GM11168 (cell line): ENCODE data around the gene ZDHHC3.

Experiments
- in situ Hi-C: fragments of 300-500 bp; cut with MboI; formaldehyde crosslinking; loops from one replicate; pipeline ENCODE4 v1.12.0; 2022; ENCODE audit warnings: low sequenced_read_pairs; ENCODE audit not compliant: unreplicated experiment

The ZDHHC3 gene

DNA sequence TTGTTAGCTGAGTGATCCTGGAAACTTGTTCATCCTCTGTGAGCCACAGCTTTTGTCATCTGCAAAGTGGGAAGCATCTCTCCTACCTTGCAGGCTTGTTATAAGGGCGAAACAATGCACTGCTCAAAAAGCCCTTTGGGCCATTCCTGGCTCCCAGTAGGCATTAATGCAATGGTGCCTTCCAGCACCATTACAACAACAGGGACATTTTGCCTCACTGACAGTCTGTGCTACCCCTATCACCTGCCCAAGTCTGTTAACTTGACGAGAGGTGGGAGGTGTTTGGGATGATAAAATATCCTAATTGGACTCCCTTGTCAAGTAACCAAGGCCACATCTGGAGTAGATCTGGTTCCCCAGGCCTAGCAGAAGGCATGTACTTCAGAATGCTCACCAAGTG, 44.2 kb downstream of the ZDHHC3 start:
- in situ Hi-C loops: no loop called here

DNA sequence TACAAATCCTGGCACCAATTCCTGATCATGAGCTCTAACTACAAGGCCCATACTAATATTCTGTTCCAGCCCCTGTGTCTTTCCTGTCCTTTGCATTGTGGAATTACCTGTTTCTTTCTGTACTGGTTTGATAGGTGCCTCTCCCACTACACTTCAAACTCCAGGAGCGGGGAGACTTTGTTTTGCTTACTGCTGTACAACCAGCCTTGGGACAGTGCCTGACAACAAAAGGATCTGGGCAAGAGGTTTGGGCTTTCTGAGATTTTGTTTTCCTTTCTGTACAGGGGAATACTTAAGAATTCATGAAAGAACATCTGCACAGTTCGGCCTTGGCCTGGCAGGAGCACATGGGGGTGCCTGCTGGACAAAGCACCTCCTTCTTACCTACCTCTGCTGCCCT, 45.1 kb downstream of the ZDHHC3 start:
- in situ Hi-C loops: no loop called here

DNA sequence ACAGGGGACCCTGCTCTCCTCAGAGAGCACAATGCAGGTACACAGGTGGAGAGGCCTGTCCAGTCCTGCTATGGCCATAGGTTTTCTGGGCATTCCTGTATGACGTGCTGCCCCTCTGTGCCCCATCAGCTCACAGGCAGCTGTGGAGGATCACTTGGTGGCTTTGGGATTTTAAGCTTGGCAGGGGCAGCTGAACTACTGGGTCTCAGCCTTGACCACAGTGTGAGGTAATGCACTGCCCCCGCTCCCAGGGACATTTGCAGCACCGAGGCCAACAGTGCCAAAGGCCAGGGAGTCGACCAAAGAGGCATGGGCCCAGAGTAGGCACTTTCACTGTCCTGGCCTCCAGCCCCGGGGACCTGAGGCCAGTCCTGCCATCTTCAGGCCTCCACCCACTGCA, 46.2 kb downstream of the ZDHHC3 start:
- in situ Hi-C loops: no loop called here

DNA sequence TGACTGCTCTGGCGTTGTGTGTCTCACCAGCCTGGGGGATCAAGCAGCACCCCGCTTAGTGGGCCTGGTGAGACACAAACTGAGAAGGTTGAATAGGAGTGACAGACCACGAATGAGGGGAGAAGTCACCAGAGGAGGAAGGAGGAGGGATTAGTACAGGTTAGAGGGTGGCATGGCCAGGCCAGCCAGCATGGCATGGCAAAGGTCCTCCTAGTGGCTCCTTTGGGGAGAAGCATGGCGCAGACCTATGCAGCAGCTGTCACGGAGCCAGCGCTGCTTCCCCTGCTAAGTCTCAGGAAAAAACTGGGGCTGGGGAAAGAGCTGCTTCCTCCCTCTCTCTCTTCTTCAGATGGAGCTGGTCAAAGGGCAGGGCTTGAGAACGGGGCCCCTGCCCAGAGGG, 48.6 kb downstream of the ZDHHC3 start:
- in situ Hi-C loops: no loop called here

DNA sequence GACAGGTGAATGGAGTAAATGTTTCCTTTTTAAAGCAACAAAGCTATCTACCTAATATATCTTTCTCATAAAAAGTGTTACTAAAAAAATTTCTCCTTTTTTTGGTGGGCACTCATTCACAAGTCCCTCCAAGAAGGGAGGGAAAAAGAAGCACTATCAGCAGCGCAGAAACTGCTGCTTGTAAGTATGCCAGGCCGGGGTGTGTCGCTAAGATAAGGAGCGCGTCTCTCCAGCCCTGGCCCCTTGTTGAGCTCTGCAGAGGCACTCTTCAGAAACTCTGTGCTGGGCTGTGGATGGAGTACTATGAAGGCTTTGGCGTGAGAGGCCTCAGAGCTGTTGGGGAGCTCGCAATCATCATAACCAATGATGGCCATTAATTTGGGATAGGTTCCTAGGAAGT, 49.1 kb downstream of the ZDHHC3 start:
- in situ Hi-C loops: no loop called here

DNA sequence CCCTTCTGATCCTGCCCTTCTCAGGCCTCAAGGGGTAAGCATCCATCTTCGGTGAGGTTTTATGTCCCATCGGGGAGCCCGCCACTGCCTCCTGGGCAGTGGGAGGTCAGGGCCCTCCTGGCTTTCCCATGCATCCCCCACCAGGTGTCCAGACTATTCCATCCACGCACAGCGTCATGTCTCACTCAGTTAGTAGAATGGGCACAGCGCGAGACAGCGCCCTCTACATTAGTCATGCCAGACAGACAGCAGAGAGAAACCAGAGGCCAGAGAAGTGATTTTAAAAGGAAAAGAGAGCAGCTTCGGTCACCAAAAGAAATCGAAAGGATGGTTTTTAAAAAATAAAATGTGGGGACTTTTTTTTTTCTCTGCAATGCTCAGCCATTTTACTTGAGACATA, 49.8 kb downstream of the ZDHHC3 start:
- in situ Hi-C loops: no loop called here

DNA sequence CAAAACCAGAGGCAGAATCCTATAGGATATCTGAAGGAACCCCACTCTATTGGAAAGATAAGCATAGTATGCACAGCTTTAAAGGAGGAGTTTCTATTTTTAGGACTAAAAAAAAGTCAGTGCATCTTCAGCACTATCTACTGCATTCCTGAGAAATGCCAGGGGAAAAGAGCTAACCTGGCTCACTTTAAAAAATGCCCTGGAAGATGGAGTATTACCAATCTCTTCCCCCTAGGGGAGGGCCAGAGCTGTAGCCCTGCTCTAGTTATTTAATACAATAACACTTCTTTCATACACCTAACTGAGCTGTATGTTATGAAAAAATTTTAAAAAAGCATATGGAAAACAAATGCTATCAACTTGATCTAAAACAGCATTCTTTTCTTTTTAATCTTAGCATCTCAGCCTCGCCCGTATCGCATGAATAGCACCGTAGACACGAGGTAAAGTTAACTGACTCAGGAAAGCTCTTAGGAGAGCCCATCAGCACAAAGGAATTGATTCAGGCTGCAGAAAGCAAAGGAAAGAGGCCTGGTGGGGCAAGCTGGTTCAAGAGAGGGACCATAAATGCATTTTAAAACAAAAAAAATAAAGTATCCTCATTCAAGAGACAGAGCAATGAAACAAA, 51.4 kb downstream of the ZDHHC3 start:
- in situ Hi-C loops: loop anchor here (25.0 kb wide), 1 partner anchor 387 kb away; no protein-coding TSS in a partner anchor

DNA sequence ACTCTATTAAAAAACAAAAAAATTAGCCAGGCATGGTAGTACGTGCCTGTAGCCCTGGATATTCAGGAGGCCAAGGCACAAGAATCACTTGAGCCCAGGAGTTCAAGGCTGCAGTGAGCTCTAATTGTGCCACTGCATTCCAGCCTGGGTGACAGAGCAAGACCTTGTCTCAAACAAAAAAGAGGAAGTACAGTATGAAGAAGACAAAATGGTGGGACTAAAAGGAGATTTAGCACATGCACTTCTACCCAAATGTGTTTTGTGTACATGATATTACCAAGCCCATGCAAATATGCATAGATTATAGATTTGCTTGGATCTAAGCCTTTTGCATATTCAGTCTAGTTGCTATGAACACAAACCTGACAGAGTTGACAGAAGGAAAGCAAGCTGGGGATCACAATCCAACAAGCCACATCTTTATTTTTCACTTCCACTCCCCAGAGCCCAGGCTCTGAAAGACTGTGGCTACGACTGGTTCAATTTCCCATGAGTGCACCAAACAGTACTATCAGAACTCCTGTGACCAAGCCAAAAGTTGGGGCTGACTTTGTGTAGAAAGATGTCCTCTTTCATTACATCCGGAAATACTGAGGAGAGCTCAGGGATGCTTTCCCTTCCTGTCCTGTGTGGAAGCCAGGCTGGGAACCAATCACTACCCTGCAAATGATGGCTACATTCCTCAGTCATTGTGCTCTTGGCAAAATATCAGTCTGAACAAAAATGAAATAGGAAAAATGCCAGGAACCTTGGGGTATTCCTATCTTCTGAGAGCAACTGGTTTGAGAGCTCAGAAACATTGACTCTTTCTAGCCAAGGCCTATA, 52.1 kb downstream of the ZDHHC3 start:
- in situ Hi-C loops: loop anchor here (25.0 kb wide), 1 partner anchor 387 kb away; no protein-coding TSS in a partner anchor

DNA sequence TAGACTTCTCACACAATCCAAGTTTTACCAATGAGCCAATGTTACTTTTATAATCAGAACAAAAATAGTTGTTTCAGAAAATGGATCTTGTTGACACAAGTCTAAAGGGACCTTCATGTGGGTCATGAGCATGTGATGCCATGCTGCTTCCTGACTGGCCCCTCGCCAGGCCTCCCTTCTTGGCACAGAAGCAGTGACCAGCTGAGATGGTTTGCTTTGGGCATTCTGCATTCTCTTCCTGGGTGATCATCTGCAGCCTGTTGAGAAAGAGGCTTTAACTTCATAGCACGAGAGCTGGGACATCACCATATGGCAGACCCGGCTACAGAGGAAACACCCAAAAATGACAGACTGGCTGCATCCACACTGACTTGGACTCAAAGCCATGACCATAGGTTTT, 55.9 kb downstream of the ZDHHC3 start:
- in situ Hi-C loops: loop anchor here (25.0 kb wide), 1 partner anchor 383 kb away; no protein-coding TSS in a partner anchor

DNA sequence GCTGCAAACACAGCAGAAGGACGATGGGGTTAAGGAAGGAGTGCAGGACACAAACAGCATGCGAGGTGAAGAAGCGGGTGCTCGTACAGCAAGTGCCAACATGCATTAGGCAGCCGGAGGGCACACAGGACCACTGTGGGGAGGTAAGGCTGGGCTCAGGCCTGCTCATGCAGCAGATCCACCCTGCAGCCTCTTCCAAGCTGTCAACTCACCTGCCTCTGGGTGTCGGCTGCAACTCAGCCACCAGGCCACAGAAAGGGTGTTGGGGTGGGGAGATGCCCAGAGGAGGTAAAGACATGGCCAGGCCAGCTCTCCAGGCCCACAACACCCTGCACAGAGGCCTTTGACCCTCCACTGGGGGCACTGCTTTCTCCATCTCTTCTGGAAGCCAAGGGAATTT, 57.4 kb downstream of the ZDHHC3 start:
- in situ Hi-C loops: loop anchor here (25.0 kb wide), 1 partner anchor 381 kb away; no protein-coding TSS in a partner anchor

DNA sequence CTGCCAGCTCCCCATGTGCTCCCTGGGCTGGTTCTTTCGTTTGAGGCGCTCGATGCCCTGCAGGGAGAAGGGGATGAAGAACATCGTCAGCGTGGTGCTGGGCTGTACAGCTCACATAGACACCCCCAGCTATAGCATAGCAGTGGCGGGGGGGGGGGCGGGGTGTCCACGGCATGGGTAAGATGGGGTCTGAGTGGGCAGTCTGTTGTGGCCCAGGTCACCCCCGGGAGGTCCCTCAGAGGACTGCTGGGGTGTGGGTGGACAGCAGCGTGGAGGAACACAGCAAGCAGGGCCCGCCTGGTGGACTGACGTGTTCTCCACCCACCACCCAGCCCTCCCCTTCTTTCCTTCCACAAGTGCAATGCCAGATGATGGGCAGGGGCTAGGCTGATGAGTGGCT, 57.9 kb downstream of the ZDHHC3 start:
- in situ Hi-C loops: loop anchor here (25.0 kb wide), 1 partner anchor 381 kb away; no protein-coding TSS in a partner anchor

DNA sequence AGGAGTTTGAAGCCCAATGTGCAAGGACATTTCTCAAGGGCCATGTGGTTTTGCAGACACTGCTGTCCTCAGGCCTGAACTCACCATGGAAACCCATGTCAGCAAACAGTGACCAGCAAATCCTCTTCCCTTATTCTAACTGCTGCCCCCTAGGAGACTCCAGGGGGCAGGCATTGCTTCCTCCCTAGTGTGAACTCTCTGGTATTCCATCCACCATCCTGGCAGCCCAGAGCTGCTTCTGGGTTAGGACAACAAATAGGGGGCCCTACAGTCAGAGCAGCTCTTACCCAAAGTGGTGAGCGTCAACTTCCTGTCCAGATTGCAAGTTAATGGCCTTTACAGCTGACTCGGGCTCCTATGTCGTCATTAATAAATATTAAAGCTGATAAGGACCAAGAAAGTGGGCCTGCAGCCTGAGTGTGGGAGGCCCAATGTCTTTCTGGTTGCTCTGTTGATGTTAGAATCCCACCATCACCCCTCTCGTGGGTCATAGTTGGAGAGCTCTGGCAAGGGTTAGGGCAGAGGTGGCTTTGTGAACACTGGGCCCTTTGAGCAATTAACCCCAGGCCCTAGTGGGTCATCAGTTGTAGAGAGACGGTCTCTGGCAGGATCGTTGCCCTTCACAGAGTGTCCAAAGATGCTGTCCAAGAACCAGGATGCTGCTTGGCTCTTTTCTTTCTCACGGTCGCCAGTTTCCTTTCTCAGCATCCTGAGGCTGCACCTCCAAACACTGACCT, 60.1 kb downstream of the ZDHHC3 start:
- in situ Hi-C loops: loop anchor here (25.0 kb wide), 1 partner anchor 379 kb away; no protein-coding TSS in a partner anchor

DNA sequence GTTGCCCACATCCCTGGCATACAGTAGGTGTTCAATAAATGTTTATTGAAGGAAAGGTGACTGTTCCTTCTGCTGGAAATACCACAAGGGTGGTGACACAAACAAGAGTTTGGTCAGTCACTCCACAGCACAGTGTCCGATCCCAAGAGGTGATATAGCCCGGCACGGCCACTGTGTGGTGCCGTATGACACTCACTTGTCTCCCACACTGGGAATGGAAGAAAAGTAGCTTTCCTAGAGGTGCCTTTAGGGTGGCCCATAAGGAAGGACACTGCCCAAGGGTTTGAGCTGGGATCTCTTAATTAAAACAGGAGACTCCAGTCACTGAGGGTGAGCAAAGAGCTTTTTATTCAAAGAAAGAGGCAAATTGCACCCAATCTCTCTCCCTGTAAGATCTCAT, 61.0 kb downstream of the ZDHHC3 start:
- in situ Hi-C loops: loop anchor here (25.0 kb wide), 1 partner anchor 378 kb away; no protein-coding TSS in a partner anchor

DNA sequence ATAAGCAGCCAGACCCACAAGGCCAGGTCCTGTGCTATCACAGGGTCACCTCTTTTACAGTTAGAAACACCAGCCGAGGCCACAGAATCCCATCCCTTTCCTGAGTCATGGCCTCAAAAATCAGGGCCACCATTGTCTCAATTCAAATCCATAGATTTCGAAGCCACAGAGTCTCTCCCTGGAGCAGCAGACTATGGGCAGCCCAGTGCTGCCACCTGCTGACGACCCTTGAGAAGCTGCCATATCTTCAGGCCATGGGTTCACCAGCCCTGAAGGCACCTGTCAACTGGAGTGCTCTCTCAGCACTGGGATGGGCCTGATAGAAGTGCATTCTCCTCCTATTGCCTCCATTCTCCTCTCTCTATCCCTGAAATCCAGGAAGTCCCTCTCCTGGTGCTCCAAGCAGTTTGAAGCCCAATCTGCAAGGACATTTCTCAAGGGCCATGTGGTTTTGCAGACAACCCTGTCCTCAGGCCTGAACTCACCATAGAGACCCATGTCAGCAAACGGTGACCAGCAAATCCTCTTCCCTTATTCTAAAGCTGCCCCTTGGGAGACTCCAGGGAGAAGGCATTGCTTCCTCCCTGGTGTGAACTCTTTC, 62.0 kb downstream of the ZDHHC3 start:
- in situ Hi-C loops: loop anchor here (25.0 kb wide), 1 partner anchor 377 kb away; no protein-coding TSS in a partner anchor

DNA sequence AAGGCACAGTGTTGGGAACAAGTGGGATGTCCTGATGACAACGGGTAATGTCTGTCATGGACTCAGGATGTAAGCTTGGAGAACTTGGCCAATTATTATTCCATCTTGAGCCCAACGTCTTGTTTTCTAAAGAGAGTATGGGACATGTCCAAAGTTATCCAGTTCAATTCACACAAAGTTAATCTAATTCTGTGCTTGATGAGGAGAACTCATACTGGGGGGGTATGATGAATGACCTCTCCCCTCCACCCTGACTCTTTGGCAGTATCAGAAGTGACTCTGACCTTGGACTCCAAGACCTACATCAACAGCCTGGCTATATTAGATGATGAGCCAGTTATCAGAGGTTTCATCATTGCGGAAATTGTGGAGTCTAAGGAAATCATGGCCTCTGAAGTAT, 65.3 kb downstream of the ZDHHC3 start:
- in situ Hi-C loops: loop anchor here (25.0 kb wide), 1 partner anchor 373 kb away; no protein-coding TSS in a partner anchor

DNA sequence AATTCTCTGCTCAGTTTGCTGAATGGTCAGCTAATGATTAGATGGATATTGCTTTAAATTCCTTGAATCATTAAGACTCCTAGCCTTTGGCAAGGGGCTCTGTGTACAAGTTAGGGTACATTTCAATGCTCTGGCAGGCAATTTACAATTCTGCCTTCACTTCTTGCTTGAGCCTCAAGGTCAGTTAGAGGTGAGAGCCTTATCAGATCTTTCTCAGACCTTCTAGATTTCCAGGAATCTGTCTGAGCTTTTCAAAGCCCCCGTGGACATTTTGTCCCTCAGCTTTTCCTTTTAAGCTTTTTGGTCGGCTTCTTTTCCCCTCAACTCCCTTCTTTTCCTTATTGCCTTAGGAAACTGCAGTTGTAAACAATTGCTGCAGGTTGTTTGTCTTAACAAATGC, 66.9 kb downstream of the ZDHHC3 start:
- in situ Hi-C loops: loop anchor here (25.0 kb wide), 1 partner anchor 372 kb away; no protein-coding TSS in a partner anchor

DNA sequence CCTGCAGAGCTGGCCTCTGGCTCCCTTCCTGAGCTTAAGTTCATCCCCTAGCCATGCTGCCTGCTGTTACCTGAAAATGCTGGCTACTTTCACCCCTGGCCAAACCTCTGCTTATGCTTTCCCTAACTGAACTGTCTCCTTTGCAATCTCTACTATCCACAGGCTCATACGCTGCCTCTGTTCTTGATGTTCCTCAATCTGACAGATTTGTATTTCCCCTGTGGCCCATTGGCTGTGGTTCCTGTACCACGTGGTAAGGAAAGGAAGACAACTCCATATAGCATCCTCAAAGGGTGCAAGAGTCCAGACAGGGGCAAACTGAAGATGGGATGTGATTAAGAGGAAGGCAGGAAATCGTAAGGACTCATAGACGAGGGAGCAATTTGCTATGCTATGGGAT, 68.4 kb downstream of the ZDHHC3 start:
- in situ Hi-C loops: loop anchor here (25.0 kb wide), 1 partner anchor 370 kb away; no protein-coding TSS in a partner anchor

DNA sequence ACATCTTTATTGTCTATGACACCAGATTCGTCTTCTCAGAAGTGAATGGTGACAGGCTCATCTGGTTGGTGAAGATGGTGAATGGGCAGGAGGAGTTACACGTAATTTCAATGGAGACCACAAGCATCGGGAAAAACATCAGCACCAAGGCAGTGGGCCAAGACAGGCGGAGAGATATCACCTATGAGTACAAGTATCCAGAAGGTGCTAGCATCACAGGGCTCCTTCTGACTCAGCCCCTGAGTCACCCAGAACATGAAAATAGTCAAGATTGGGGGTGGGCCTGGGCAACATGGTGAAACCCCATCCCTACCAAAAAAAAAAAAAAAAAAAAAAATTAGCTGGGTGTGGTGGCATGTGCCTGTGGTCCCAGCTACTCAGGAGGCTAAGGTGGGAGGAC, 69.0 kb downstream of the ZDHHC3 start:
- in situ Hi-C loops: loop anchor here (25.0 kb wide), 1 partner anchor 370 kb away; no protein-coding TSS in a partner anchor

DNA sequence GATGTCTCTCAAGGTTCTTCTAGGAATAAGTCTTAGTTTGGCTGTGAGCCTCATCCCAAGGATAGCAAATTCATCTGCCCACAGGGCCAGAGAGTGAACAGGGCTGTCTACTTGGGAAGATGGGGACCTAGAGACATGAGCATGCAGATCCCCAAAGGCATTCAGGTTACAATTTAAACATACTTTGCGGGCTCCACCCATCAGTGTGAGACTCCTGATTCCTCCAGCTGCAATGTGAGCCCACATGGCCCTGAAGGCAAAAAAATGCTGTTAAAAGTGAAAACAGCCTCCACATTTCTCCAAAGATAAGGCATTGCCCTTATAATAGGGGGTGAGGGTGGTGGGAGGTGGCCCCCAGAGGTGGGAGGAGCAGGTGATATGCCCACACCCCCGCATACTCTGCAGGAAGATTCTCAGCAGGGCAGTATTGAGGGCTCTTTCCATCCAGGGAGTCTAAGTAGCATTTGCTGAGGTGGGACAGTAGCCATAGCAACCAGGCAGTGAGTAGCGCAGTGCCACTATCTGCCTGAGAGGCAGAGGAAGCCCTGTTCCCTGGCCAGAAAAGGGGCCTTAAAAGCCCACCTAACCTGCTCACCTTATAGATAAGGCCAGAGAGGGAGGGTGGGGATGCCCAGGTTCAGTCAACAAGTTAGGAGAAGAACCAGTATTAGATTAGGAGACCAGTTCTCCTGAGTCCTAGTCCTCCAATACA, 70.4 kb downstream of the ZDHHC3 start:
- in situ Hi-C loops: loop anchor here (25.0 kb wide), 1 partner anchor 368 kb away; no protein-coding TSS in a partner anchor
